Liver (tissue), 9 donors: ENCODE data around the gene GTF2IRD1. TPM values are rescaled to one million over a fixed set of nuclear protein-coding genes. Genes with fewer than 3 reads are reported as not detected.
"Not testable (repeated sequence)": the region's sequence is repeated elsewhere in the genome, so short reads cannot be mapped to it uniquely, and the experiment has no call there.

Source experiments
- DNase-seq: peaks from one replicate; pipeline ENCODE4 v3.0.0-alpha.2; 2017; ENCODE audit warnings: low spot score
- H3K27ac ChIP-seq, 2 donors: one replicate each; pipeline ENCODE4 v1.7.0; 2013; ENCODE audit warnings: inconsistent platforms in 2 of 2, low read length in 2 of 2, control low read depth in 1 of 2, low read depth in 1 of 2, mild to moderate bottlenecking in 1 of 2
- H3K27me3 ChIP-seq, 4 donors: one replicate each; pipeline versions ENCODE4 v1.6.1 to v1.7.0; 2013; ENCODE audit warnings: low read length in 3 of 4, inconsistent platforms in 1 of 4, mild to moderate bottlenecking in 1 of 4, moderate library complexity in 1 of 4; ENCODE audit not compliant: control insufficient read depth in 4 of 4, insufficient read depth in 4 of 4
- H3K36me3 ChIP-seq, 4 donors: one replicate each; pipeline versions ENCODE4 v1.6.1 to v1.7.0; 2013; ENCODE audit warnings: low read length in 3 of 4, mild to moderate bottlenecking in 3 of 4, low read depth in 1 of 4, moderate library complexity in 1 of 4; ENCODE audit not compliant: control insufficient read depth in 4 of 4, insufficient read depth in 3 of 4
- H3K4me1 ChIP-seq, 4 donors: one replicate each; pipeline versions ENCODE4 v1.6.1 to v1.7.0; 2013; ENCODE audit warnings: low read length in 3 of 4, mild to moderate bottlenecking in 3 of 4, moderate library complexity in 1 of 4; ENCODE audit not compliant: control insufficient read depth in 4 of 4, insufficient read depth in 4 of 4
- H3K4me3 ChIP-seq, 3 donors: one replicate each; pipeline versions ENCODE4 v1.6.1 to v1.7.0; 2013; ENCODE audit warnings: low read length in 3 of 3, control low read depth in 1 of 3, low read depth in 1 of 3, mild to moderate bottlenecking in 1 of 3
- H3K9ac ChIP-seq, 2 donors: one replicate each; pipeline ENCODE4 v1.7.0; 2013; ENCODE audit warnings: low read length in 2 of 2, mild to moderate bottlenecking in 2 of 2, moderate library complexity in 2 of 2, control low read depth in 1 of 2, low read depth in 1 of 2
- H3K9me3 ChIP-seq, 4 donors: one replicate each; pipeline versions ENCODE4 v1.6.1 to v1.7.0; 2013; ENCODE audit warnings: low read length in 3 of 4; ENCODE audit not compliant: control insufficient read depth in 4 of 4
- EGR1 ChIP-seq, 2 donors: IDR thresholded peaks; 2 replicates each; pipeline ENCODE4 v1.6.1; 2016 to 2018; ENCODE audit warnings: antibody characterized with exemption in 2 of 2, low read depth in 2 of 2
- FOXA1 ChIP-seq: IDR thresholded peaks from 2 replicates; pipeline ENCODE4 v1.6.1; 2016; ENCODE audit warnings: antibody characterized with exemption
- FOXA2 ChIP-seq: IDR thresholded peaks from 2 replicates; pipeline ENCODE4 v1.6.1; 2016; ENCODE audit warnings: antibody characterized with exemption
- HNF4A ChIP-seq, 2 donors: conservative IDR thresholded peaks; 2 replicates each; pipeline ENCODE4 v1.6.1; 2016; ENCODE audit warnings: antibody characterized with exemption in 2 of 2, mild to moderate bottlenecking in 2 of 2
- HNF4G ChIP-seq: IDR thresholded peaks from 2 replicates; pipeline ENCODE4 v1.6.1; 2016; ENCODE audit warnings: antibody characterized with exemption
- JUND ChIP-seq, 2 donors: IDR thresholded peaks; 2 replicates each; pipeline ENCODE4 v1.6.1; 2016; ENCODE audit warnings: antibody characterized with exemption in 2 of 2
- NR2F2 ChIP-seq: IDR thresholded peaks from 2 replicates; pipeline ENCODE4 v1.6.1; 2016; ENCODE audit warnings: antibody characterized with exemption
- REST ChIP-seq: IDR thresholded peaks from 2 replicates; pipeline ENCODE4 v1.6.1; 2016; ENCODE audit warnings: antibody characterized with exemption, mild to moderate bottlenecking
- RXRA ChIP-seq, 2 donors: IDR thresholded peaks; 2 replicates each; pipeline ENCODE4 v1.6.1; 2017 to 2018; ENCODE audit warnings: antibody characterized with exemption in 2 of 2, mild to moderate bottlenecking in 1 of 2
- SP1 ChIP-seq: IDR thresholded peaks from 2 replicates; pipeline ENCODE4 v1.6.1; 2018; ENCODE audit warnings: antibody characterized with exemption, mild to moderate bottlenecking
- TAF1 ChIP-seq: conservative IDR thresholded peaks from 2 replicates; pipeline ENCODE4 v1.6.1; 2016; ENCODE audit warnings: antibody characterized with exemption, mild to moderate bottlenecking
- YY1 ChIP-seq: IDR thresholded peaks from 2 replicates; pipeline ENCODE4 v1.6.1; 2016; ENCODE audit warnings: antibody characterized with exemption, mild to moderate bottlenecking
- ZBTB33 ChIP-seq: IDR thresholded peaks from 2 replicates; pipeline ENCODE4 v1.6.1; 2016; ENCODE audit warnings: antibody characterized with exemption
- WGBS: extraction: QIAGEN DNeasy Blood & Tissue Kit; methylation state at CpG from one replicate; pipeline ENCODE4 v1.1.7; 2013; 5-methylcytosine and 5-hydroxymethylcytosine counted together
- polyA plus RNA-seq, 2 donors: library from polyadenylated mRNA; stranded (reverse) in 1 of 2; unstranded in 1 of 2; fragments of 200-250 nt in 1 of 2; fragments of >200 nt in 1 of 2; fragmentation: Nextera tagmentation in 1 of 2; extraction: Ambion mirVana in 1 of 2; gene quantifications; one replicate each; pipeline versions ENCODE4 v1.2.1 to v1.2.3, GENCODE V29; 2013 to 2015
- total RNA-seq, 2 donors: library from RNA; depleted of rRNA; stranded (reverse); fragments of >200 nt; gene quantifications; one replicate each; pipeline ENCODE4 v1.2.3, GENCODE V29; 2014
- TF ChIP-seq, protein P1 (sequence below): IDR thresholded peaks from 2 replicates; pipeline ENCODE4 v1.6.1; 2016; ENCODE audit warnings: antibody characterized with exemption
- TF ChIP-seq, protein P2 (sequence below): fragments of 150-350 bp; IDR thresholded peaks from 2 replicates; pipeline ENCODE4 v1.5.1; 2017; ENCODE audit warnings: improper control_type of control experiment, low read depth, low read length; ENCODE audit not compliant: missing input control
- TF ChIP-seq, protein P3 (sequence below): IDR thresholded peaks from 2 replicates; pipeline ENCODE4 v1.6.1; 2016; ENCODE audit warnings: antibody characterized with exemption
- donor health status: healthy.
- donor health status: healthy.
- donor health status: healthy.
- donor health status: healthy.
- donor health status: healthy.

The GTF2IRD1 gene
- total and polyA plus RNA-seq, 4 donors, result 2.0 to 7.4 (median 3.3) TPM

- WGBS, result 73% methylated on average over 17 of the region's 17 CpGs
- TF ChIP-seq EGR1 (IDR thresholded peaks at IDR 0.05; ENCODE audit: low read depth in 2 of 2) (no peak), YY1 (no peak), HNF4A (conservative IDR thresholded peaks at IDR 0.05) (no peak), SP1 (no peak), RXRA (IDR thresholded peaks at IDR 0.05) (no peak), TAF1 (no peak), HNF4G (no peak), JUND (IDR thresholded peaks at IDR 0.05) (no peak)
- TF ChIP-seq, protein P1, sequence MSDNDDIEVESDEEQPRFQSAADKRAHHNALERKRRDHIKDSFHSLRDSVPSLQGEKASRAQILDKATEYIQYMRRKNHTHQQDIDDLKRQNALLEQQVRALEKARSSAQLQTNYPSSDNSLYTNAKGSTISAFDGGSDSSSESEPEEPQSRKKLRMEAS, result no peak
- TF ChIP-seq, protein P2, sequence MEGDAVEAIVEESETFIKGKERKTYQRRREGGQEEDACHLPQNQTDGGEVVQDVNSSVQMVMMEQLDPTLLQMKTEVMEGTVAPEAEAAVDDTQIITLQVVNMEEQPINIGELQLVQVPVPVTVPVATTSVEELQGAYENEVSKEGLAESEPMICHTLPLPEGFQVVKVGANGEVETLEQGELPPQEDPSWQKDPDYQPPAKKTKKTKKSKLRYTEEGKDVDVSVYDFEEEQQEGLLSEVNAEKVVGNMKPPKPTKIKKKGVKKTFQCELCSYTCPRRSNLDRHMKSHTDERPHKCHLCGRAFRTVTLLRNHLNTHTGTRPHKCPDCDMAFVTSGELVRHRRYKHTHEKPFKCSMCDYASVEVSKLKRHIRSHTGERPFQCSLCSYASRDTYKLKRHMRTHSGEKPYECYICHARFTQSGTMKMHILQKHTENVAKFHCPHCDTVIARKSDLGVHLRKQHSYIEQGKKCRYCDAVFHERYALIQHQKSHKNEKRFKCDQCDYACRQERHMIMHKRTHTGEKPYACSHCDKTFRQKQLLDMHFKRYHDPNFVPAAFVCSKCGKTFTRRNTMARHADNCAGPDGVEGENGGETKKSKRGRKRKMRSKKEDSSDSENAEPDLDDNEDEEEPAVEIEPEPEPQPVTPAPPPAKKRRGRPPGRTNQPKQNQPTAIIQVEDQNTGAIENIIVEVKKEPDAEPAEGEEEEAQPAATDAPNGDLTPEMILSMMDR, result no peak
- H3K27me3 ChIP-seq, result no peaks in the 10 kb centered on the region
- no peaks in the 10 kb centered on the region for H3K9me3 ChIP-seq
- no peaks in the 10 kb centered on the region for H3K36me3 ChIP-seq
- H3K9ac ChIP-seq, result no peak overlapping the region
- DNase-seq, result no peak
- H3K4me1 ChIP-seq, result no peaks in the 10 kb centered on the region
- no peak overlapping the region for H3K27ac ChIP-seq
- H3K4me3 ChIP-seq, result no peak overlapping the region
Observed at GRCh38 chr7:74429153-74429747, 24.5 kb upstream of the GTF2IRD1 start.

DNA sequence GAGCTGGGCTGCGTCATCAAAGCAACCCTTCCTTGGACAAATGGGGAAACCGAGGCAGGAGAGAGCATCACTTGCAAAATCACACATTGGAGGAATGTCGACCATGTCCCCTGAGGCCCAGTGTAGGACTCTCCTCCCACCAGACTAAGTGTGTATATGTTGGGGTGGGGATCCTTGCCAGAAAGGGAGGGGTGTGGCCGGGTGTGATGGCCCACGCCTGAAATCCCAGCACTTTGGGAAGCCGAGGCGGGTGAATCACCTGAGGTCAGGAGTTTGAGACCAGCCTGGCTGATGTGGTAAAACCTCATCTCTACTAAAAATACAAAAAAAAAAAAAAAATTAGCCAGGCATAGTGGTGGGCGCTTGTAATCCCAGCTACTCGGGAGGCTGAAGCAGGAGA lies 23.3 kb upstream of the GTF2IRD1 start:
- H3K9ac ChIP-seq, H3K27ac ChIP-seq, H3K9me3 ChIP-seq, H3K36me3 ChIP-seq, H3K27me3 ChIP-seq, DNase-seq, H3K4me3 ChIP-seq, H3K4me1 ChIP-seq: not testable (repeated sequence)
- WGBS, result 85% methylated on average over 9 of the region's 9 CpGs

DNA sequence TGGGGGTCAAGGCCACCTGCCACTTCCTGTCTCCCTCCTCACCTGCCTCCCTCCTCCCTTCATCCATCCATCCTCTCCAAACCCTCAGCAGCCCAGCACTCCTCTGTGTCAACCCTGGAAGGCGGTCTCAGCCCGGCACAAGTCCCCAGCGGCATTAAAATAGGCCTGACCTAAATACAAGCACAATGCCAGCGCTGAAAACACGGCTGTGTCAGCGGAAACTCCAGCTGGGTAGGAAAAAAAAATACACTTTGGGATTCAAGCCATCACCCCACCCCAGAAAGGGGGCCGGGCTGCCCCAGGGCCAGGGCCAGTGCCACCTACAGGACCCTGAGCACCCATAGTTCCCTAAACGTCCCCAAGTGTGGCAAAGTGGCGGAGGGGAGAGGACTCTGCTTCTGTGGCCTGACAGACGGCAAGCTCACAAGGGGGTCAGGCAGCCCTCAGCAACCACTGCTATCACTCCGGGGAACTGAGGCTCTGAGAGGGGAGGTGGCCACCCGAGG lies 22.7 kb upstream of the GTF2IRD1 start:
- Histone ChIP-seq H3K27ac (no peak overlapping the region), H3K36me3 (no peaks in the 10 kb centered on the region), H3K9me3 (no peaks in the 10 kb centered on the region), H3K27me3 (no peaks in the 10 kb centered on the region), H3K4me1 (no peaks in the 10 kb centered on the region), H3K4me3 (no peak overlapping the region), H3K9ac (no peak overlapping the region)
- no peak for DNase-seq
- WGBS, result 86% methylated on average over 12 of the region's 12 CpGs
- TF ChIP-seq FOXA1 (no peak), SP1 (no peak), FOXA2 (no peak), REST (no peak), JUND (IDR thresholded peaks at IDR 0.05) (no peak), RXRA (IDR thresholded peaks at IDR 0.05) (no peak), HNF4G (no peak), ZBTB33 (no peak), YY1 (no peak), HNF4A (conservative IDR thresholded peaks at IDR 0.05) (no peak), EGR1 (IDR thresholded peaks at IDR 0.05; ENCODE audit: low read depth in 2 of 2) (no peak), NR2F2 (no peak), TAF1 (no peak)
- TF ChIP-seq, protein P3, sequence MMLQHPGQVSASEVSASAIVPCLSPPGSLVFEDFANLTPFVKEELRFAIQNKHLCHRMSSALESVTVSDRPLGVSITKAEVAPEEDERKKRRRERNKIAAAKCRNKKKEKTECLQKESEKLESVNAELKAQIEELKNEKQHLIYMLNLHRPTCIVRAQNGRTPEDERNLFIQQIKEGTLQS, result no peak
- TF ChIP-seq, protein P2, result no peak
- TF ChIP-seq, protein P1, result no peak
